Endometrium (tissue), 2 donors: ENCODE measurements around the gene SSU72.
"Not testable (repeated sequence)": the region's sequence is repeated elsewhere in the genome, so short reads cannot be mapped to it uniquely, and the experiment has no call there.

ENCODE experiments used
- FAIRE-seq: peaks from 2 replicates; lab custom pipeline; 2012; peaks lifted over from hg19 to GRCh38; lab: Jason Lieb, UNC
- donor health status: control.
- donor health status: control.

The SSU72 gene

GRCh38 chr1:1558591-1558990, 16.1 kb downstream of the SSU72 start:
- no peak for FAIRE-seq

GRCh38 chr1:1557688-1558087, 17.0 kb downstream of the SSU72 start:
- FAIRE-seq = not testable (repeated sequence)

GRCh38 chr1:1556961-1557360, 17.7 kb downstream of the SSU72 start:
- not testable (repeated sequence) for FAIRE-seq

GRCh38 chr1:1556505-1556904, 18.2 kb downstream of the SSU72 start:
- FAIRE-seq = no peak

GRCh38 chr1:1554926-1555915, 19.4 kb downstream of the SSU72 start:
- FAIRE-seq = no peak

- no peak for FAIRE-seq
Observed at GRCh38 chr1:1554550-1554925, 20.1 kb downstream of the SSU72 start.

- FAIRE-seq = no peak
Observed at GRCh38 chr1:1553821-1554494, 20.7 kb downstream of the SSU72 start.

GRCh38 chr1:1552263-1552639, 22.4 kb downstream of the SSU72 start:
- FAIRE-seq = no peak

- no peak for FAIRE-seq
Observed at GRCh38 chr1:1551524-1552262, 23.0 kb downstream of the SSU72 start.

GRCh38 chr1:1550591-1551432, 23.9 kb downstream of the SSU72 start:
- no peak for FAIRE-seq

- no peak for FAIRE-seq
Observed at GRCh38 chr1:1550087-1550486, 24.6 kb downstream of the SSU72 start.

GRCh38 chr1:1548591-1548990, 26.1 kb downstream of the SSU72 start:
- FAIRE-seq = no peak

- no peak for FAIRE-seq
Observed at GRCh38 chr1:1547476-1547875, 27.2 kb downstream of the SSU72 start.

- FAIRE-seq = no peak
Observed at GRCh38 chr1:1547011-1547410, 27.7 kb downstream of the SSU72 start.

GRCh38 chr1:1545946-1546737, 28.5 kb downstream of the SSU72 start:
- no peak for FAIRE-seq

GRCh38 chr1:1544544-1544943, 30.1 kb downstream of the SSU72 start:
- FAIRE-seq = no peak

- FAIRE-seq = no peak
Observed at GRCh38 chr1:1543706-1544099, 31.0 kb downstream of the SSU72 start.

GRCh38 chr1:1542766-1543705, 31.6 kb downstream of the SSU72 start:
- no peak for FAIRE-seq

GRCh38 chr1:1541956-1542765, 32.5 kb downstream of the SSU72 start:
- FAIRE-seq = no peak
